OCI-LY7 (cell line): ENCODE results near the gene LY86.

Experiments
- EZH2phosphoT487 ChIP-seq: fragments of 200-600 bp; sonication (generic); IDR thresholded peaks from 2 replicates; pipeline ENCODE4 v1.6.1; 2018; ENCODE audit warnings: low read depth, borderline replicate concordance, mild to moderate bottlenecking, mixed run types, antibody characterized with exemption, low read length, moderate library complexity, mixed read lengths
- TF ChIP-seq, protein P1 (sequence below): fragments of 200-600 bp; sonication (generic); conservative IDR thresholded peaks from 2 replicates; pipeline ENCODE4 v1.5.1; 2014; ENCODE audit warnings: mild to moderate bottlenecking, antibody characterized with exemption, low read length, moderate library complexity, mixed read lengths

DNA sequence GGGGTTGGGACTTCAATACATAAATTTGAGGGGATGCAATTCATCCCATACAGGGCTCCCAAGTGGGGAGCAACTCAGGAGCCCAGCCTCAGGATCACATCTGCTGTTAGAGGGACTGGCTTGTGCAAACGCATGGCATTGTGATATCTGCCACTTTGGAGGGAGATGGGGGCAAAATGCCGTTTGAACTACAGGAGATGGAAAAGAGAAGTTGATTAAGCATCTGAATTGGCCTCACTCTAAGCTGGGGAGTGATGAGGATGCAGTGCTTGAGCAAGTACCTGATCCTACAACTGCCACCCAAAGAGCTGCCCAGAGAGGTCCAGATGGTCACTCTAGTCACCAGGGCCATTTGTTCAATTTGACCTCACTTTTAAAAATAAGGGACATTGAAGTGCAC is 2.0 kb downstream of the LY86 start:
- TF ChIP-seq, protein P1, sequence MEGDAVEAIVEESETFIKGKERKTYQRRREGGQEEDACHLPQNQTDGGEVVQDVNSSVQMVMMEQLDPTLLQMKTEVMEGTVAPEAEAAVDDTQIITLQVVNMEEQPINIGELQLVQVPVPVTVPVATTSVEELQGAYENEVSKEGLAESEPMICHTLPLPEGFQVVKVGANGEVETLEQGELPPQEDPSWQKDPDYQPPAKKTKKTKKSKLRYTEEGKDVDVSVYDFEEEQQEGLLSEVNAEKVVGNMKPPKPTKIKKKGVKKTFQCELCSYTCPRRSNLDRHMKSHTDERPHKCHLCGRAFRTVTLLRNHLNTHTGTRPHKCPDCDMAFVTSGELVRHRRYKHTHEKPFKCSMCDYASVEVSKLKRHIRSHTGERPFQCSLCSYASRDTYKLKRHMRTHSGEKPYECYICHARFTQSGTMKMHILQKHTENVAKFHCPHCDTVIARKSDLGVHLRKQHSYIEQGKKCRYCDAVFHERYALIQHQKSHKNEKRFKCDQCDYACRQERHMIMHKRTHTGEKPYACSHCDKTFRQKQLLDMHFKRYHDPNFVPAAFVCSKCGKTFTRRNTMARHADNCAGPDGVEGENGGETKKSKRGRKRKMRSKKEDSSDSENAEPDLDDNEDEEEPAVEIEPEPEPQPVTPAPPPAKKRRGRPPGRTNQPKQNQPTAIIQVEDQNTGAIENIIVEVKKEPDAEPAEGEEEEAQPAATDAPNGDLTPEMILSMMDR = no peak
- no peak for TF ChIP-seq EZH2phosphoT487
